Natural killer cell (primary cell): ENCODE measurements around the gene SRPX. TPM values are rescaled to one million over a fixed set of nuclear protein-coding genes. Genes with fewer than 3 reads are reported as not detected.
A peak's percentile ranks its signal among the peaks of the same experiment; 100 is the strongest.

Source experiments
- ATAC-seq, 3 donors: fragments of 150-1000 bp in 2 of 3; fragments of 200-7000 bp in 1 of 3; cut with Tn5 transposase; 1 replicate in 1 of 3; 2 replicates in 2 of 3; pipeline ENCODE4 v1.10.0; 2021; ENCODE audit warnings: mild to moderate bottlenecking in 2 of 3, moderate library complexity in 2 of 3
- DNase-seq, 2 donors: peaks; one replicate each; pipeline versions ENCODE4 v3.0.0 to v3.0.0-alpha.2; 2013 to 2021; ENCODE audit warnings: mixed read lengths in 1 of 2
- H3K27ac ChIP-seq: one replicate; pipeline ENCODE4 v1.5.1; 2013; ENCODE audit warnings: mild to moderate bottlenecking, low read length
- H3K27me3 ChIP-seq: one replicate; pipeline ENCODE4 v1.6.1; 2013; ENCODE audit warnings: low read length; ENCODE audit not compliant: control insufficient read depth, insufficient read depth
- H3K36me3 ChIP-seq: one replicate; pipeline ENCODE4 v1.6.1; 2013; ENCODE audit warnings: low read length; ENCODE audit not compliant: control insufficient read depth, insufficient read depth
- H3K4me1 ChIP-seq: one replicate; pipeline ENCODE4 v1.6.1; 2013; ENCODE audit warnings: low read length; ENCODE audit not compliant: control insufficient read depth, insufficient read depth
- H3K4me3 ChIP-seq: one replicate; pipeline ENCODE4 v1.5.1; 2013; ENCODE audit warnings: low read length
- H3K9me3 ChIP-seq: one replicate; pipeline ENCODE4 v1.6.1; 2013; ENCODE audit warnings: low read length; ENCODE audit not compliant: control insufficient read depth, insufficient read depth
- H3K27ac Mint-ChIP-seq, 2 donors: one replicate each; pipeline ENCODE4 v1.8.0; 2022; ENCODE audit warnings: mild to moderate bottlenecking in 2 of 2, mixed read lengths in 2 of 2, moderate library complexity in 1 of 2
- H3K27me3 Mint-ChIP-seq, 2 donors: one replicate each; pipeline ENCODE4 v1.8.0; 2022; ENCODE audit warnings: low read depth in 2 of 2, mixed read lengths in 2 of 2
- H3K36me3 Mint-ChIP-seq: one replicate; pipeline ENCODE4 v1.8.0; 2022; ENCODE audit warnings: mixed read lengths
- H3K4me1 Mint-ChIP-seq, 2 donors: one replicate each; pipeline ENCODE4 v1.8.0; 2022; ENCODE audit warnings: mixed read lengths in 2 of 2
- H3K4me3 Mint-ChIP-seq: one replicate; pipeline ENCODE4 v1.8.0; 2022; ENCODE audit warnings: mild to moderate bottlenecking, moderate library complexity, mixed read lengths
- H3K9me3 Mint-ChIP-seq, 2 donors: one replicate each; pipeline ENCODE4 v1.8.0; 2022; ENCODE audit warnings: mixed read lengths in 2 of 2
- WGBS: methylation state at CpG from one replicate; pipeline ENCODE4 v1.1.7; 2013; ENCODE audit warnings: missing lambda C conversion rate; ENCODE audit not compliant: insufficient coverage; 5-methylcytosine and 5-hydroxymethylcytosine counted together
- intact Hi-C: fragments of 100-400 bp; cut with micrococcal nuclease; formaldehyde crosslinking; loops from one replicate; pipeline ENCODE4 v1.14.2; 2022
- total RNA-seq, 4 donors: library from RNA; stranded (reverse); fragments of 120-200 nt in 1 of 4; gene quantifications; one replicate each; pipeline versions ENCODE4 v1.2.3 to v1.2.4, GENCODE V29; 2013 to 2022
- TF ChIP-seq, protein P1 (sequence below): fragments of 200-600 bp; IDR thresholded peaks from one replicate; pipeline ENCODE4 v1.8.0; 2022; ENCODE audit warnings: antibody characterized with exemption

The SRPX gene
- total RNA-seq, 3 donors from 2014 or later (not counting 1 experiment from before 2014, with no cell fraction given) = 0.20 TPM; not detected in 2

DNA sequence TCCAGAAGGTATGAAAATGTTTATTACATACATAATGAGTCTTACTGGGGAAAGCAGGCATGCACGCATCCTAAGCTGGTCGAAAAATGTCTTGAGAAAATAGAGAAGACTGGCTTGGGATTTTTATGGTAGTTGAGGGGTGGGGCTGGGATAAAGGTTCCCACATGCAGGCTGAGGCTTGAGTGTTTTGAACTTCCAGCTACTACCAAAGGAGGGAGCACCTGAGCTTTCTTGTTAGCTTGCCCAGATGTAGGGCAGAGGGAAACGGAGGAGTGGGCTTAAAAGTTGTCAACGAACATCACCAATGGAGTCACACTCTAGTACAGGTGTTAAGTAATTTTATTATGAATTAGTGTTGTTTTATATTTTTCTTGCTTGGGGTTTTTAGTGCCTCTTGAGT is 39.6 kb upstream of the SRPX start:
- Histone ChIP-seq H3K4me1 (no peaks in the 10 kb centered on the region), H3K4me3 (no peak overlapping the region), H3K27ac (no peak overlapping the region), H3K36me3 (no peaks in the 10 kb centered on the region), H3K27me3 (no peaks in the 10 kb centered on the region), H3K9me3 (no peaks in the 10 kb centered on the region)
- no peaks in the 10 kb centered on the region for H3K9me3 Mint-ChIP-seq
- intact Hi-C loops = no loop called here
- no peaks in the 10 kb centered on the region for H3K27me3 Mint-ChIP-seq
- no peak for ATAC-seq
- H3K4me3 Mint-ChIP-seq = no peak overlapping the region
- H3K4me1 Mint-ChIP-seq = no peaks in the 10 kb centered on the region
- DNase-seq = peak in 1 of 2 donors; percentile 1
- no peaks in the 10 kb centered on the region for H3K36me3 Mint-ChIP-seq
- WGBS = 62% methylated on average over 2 of the region's 4 CpGs
- no peak overlapping the region for H3K27ac Mint-ChIP-seq
- TF ChIP-seq, protein P1, sequence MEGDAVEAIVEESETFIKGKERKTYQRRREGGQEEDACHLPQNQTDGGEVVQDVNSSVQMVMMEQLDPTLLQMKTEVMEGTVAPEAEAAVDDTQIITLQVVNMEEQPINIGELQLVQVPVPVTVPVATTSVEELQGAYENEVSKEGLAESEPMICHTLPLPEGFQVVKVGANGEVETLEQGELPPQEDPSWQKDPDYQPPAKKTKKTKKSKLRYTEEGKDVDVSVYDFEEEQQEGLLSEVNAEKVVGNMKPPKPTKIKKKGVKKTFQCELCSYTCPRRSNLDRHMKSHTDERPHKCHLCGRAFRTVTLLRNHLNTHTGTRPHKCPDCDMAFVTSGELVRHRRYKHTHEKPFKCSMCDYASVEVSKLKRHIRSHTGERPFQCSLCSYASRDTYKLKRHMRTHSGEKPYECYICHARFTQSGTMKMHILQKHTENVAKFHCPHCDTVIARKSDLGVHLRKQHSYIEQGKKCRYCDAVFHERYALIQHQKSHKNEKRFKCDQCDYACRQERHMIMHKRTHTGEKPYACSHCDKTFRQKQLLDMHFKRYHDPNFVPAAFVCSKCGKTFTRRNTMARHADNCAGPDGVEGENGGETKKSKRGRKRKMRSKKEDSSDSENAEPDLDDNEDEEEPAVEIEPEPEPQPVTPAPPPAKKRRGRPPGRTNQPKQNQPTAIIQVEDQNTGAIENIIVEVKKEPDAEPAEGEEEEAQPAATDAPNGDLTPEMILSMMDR = no peak

DNA sequence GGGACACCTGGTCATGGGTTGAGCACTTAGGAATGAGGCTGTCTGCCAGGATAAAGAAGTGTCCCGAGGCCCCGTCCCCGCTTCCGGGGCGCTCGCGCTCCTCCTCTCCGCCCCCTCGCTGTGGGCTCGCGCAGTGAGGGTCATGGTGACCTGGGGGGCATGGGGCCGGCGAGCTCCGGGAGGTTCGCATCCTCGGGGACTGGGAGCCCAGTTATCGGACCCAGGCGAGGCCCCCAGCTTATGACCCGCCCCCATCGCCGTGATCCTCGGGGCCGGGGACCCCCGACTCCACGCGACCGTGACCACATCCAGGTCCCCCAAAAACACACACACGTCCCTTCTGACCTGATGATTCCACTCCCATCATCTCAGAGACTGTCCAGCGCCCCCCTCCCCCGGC is 35.3 kb upstream of the SRPX start:
- no peaks in the 10 kb centered on the region for H3K9me3 ChIP-seq
- H3K4me3 ChIP-seq = no peak overlapping the region
- no peak overlapping the region for H3K27ac ChIP-seq
- H3K4me3 Mint-ChIP-seq = no peak overlapping the region
- TF ChIP-seq, protein P1 = no peak
- no peak for DNase-seq
- intact Hi-C loops = no loop called here
- no peaks in the 10 kb centered on the region for H3K27me3 ChIP-seq
- 95% methylated on average over 30 of the region's 30 CpGs for WGBS
- peaks cover 0 to 2% of the 10 kb centered on the region in 2 donors for H3K27me3 Mint-ChIP-seq
- H3K9me3 Mint-ChIP-seq = no peaks in the 10 kb centered on the region
- no peaks in the 10 kb centered on the region for H3K4me1 Mint-ChIP-seq
- no peak overlapping the region for H3K27ac Mint-ChIP-seq
- H3K4me1 ChIP-seq = no peaks in the 10 kb centered on the region
- H3K36me3 Mint-ChIP-seq = no peaks in the 10 kb centered on the region
- no peak for ATAC-seq
- H3K36me3 ChIP-seq = no peaks in the 10 kb centered on the region

DNA sequence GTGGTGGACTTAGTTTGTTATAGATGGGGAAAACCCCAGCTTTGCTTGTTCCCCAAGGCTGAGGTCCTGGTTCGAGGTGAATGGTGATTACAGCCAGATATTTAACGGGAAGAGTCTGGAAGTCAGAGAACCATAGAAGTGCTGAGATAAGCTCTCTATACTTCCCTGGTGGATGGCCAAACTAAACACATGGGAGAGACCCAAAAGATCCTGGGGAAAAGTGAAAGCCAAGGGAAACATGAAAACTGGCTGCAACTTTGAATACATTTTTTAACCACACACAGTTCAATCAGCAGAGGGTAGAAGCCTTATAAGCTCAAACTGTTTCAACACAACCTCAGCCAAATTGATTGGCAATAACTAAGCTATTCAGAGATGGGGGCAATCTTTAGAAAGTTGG is 29.3 kb upstream of the SRPX start:
- H3K4me3 Mint-ChIP-seq = no peak overlapping the region
- H3K36me3 ChIP-seq = no peaks in the 10 kb centered on the region
- DNase-seq = no peak
- no peaks in the 10 kb centered on the region for H3K4me1 Mint-ChIP-seq
- H3K9me3 Mint-ChIP-seq = no peaks in the 10 kb centered on the region
- H3K9me3 ChIP-seq = no peaks in the 10 kb centered on the region
- H3K27ac Mint-ChIP-seq = no peak overlapping the region
- H3K27me3 Mint-ChIP-seq = peaks cover 6 to 19% of the 10 kb centered on the region in 2 donors
- no peak overlapping the region for H3K4me3 ChIP-seq
- WGBS = 74% methylated on average over 2 of the region's 2 CpGs
- H3K36me3 Mint-ChIP-seq = no peaks in the 10 kb centered on the region
- no peaks in the 10 kb centered on the region for H3K4me1 ChIP-seq
- no peaks in the 10 kb centered on the region for H3K27me3 ChIP-seq
- ATAC-seq = no peak
- intact Hi-C loops = no loop called here
- no peak overlapping the region for H3K27ac ChIP-seq
- TF ChIP-seq, protein P1 = no peak

DNA sequence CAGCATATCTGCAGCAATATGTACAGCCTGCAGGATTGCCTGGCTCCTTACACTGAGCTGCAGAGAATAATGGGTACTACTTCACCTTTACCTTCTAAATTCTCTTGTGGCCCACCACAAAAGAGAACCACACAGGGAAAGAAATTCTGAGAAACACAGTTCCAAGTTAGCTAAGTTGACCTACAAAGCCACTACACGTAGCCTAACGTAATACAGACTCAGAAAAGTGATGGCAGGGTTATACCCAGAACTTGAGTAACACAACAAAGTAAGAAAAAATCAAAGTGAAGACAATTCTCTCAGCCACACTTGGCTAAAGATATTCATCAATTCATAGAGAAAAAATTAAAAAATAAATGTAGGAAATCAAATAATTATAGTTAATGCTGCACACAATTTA is 26.4 kb upstream of the SRPX start:
- Histone ChIP-seq H3K27me3 (no peaks in the 10 kb centered on the region), H3K27ac (no peak overlapping the region), H3K36me3 (no peaks in the 10 kb centered on the region), H3K9me3 (no peaks in the 10 kb centered on the region), H3K4me1 (no peaks in the 10 kb centered on the region), H3K4me3 (no peak overlapping the region)
- ATAC-seq (no peak), DNase-seq (no peak)
- H3K27ac Mint-ChIP-seq = no peak overlapping the region
- intact Hi-C loops = no loop called here
- H3K9me3 Mint-ChIP-seq = no peaks in the 10 kb centered on the region
- H3K36me3 Mint-ChIP-seq = no peaks in the 10 kb centered on the region
- no peak overlapping the region for H3K4me3 Mint-ChIP-seq
- peaks cover 4 to 29% of the 10 kb centered on the region in 2 donors for H3K27me3 Mint-ChIP-seq
- H3K4me1 Mint-ChIP-seq = no peaks in the 10 kb centered on the region
- TF ChIP-seq, protein P1 = no peak
- WGBS = no CpG with 5 or more reads among the region's 2 CpGs
